Activated T-helper 9 cell treated with anti-CD3 and anti-CD28 coated beads, Interleukin-2, amount 50 U/mL, for 16 hours (primary cell): ENCODE results near the gene JUNB.
"Not testable (repeated sequence)": the region's sequence is repeated elsewhere in the genome, so short reads cannot be mapped to it uniquely, and the experiment has no call there.

Experiments used
- DNase-seq: peaks from one replicate; pipeline ENCODE4 v3.0.0-alpha.2; 2020; ENCODE audit warnings: low read depth

Gene JUNB

DNA sequence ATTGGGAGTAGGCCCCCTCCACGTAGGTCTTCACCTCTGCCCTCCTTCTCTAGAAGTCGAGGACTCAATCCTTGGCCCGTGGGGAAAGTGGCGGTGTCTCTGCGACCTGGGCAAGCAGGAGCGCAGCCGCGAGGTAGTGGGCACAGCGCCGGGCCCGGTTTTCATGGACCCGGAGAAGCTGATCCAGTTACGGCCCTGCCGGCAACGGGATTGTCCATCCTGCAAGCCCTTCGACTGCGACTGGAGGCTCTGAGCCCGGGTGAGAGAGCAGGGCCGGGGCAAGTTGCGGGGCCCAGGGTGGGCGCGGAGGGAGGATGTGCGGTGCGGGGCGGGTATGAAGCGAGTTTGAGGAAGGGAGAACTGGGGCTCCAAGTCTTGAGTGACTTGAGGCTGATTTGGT, 12.8 kb downstream of the JUNB start:
- DNase-seq: no peak

DNA sequence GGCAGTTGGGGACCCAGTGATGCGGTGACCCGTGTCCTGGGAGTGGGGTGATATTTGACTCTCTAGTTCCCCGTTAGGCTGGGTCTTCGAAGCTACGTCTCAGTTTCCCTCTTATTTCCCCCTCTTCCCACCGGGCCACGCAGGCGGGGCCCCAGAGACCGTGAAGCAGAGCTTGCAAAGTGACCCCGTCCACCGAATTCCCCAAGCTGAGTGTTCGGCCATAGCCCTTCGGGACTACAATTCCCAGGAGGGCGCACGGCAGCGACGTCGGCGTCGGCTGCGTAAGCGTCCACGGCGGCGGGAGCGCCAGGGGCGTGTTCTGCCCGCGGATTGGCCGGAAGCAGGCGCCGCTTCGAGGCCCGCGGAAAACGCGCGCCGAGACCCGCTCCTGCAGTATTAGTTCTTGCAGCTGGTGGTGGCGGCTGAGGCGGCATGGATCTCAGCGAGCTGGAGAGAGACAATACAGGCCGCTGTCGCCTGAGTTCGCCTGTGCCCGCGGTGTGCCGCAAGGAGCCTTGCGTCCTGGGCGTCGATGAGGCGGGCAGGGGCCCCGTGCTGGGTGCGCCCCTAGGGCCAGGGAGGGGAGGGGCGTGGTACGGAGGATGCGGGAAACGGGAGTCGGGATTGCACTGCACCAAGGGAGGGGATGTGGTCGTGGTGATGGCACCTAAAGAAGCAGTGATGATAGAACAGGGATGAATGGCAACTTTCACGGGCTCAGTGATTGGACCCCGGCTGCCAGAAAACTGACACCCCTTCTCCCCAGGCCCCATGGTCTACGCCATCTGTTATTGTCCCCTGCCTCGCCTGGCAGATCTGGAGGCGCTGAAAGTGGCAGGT, 15.2 kb downstream of the JUNB start, which contains the start of gene RNASEH2A:
Gene RNASEH2A (plus strand): TSS at position 343 of the 840 bp plus-strand sequence. CDS start 90 bp downstream, at position 433.
- DNase-seq: peak; percentile 80

DNA sequence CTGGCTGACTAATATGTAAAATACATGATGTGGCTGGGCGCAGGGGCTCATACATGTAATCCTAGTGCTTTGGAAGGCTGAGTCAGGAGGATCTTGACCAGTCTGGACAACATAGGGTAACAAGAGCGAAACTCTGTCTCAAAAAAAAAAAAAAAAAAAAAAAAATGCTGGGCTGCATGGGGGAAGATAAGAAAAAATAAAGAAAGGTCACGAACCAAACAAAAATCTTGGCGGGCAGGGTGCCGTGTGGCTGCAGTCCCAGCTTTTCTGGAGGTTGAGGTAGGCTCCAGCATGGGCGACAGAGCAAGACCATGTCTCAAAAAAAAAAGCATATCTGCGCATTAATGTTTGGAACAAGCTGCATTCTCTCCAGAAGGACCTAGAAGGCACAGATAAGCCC, 23.8 kb downstream of the JUNB start:
- no peak for DNase-seq

DNA sequence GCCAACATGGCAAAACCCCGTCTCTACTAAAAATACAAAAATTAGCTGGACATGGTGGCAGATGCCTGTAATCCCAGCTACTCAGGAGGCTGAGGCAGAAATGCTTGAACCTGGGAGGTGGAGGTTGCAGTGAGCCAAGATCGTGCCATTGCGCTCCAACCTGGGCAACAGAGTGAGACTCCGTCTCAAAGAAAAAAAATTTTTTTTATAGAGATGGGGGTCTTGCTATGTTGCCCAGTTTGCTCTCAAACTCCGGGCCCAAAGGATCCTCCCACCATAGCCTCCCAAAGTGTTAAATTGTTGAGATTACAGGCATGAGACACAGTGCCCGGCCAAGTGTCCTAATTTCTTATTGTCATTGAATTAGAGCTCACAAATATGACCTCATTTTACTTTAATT, 25.9 kb downstream of the JUNB start:
- not testable (repeated sequence) for DNase-seq

DNA sequence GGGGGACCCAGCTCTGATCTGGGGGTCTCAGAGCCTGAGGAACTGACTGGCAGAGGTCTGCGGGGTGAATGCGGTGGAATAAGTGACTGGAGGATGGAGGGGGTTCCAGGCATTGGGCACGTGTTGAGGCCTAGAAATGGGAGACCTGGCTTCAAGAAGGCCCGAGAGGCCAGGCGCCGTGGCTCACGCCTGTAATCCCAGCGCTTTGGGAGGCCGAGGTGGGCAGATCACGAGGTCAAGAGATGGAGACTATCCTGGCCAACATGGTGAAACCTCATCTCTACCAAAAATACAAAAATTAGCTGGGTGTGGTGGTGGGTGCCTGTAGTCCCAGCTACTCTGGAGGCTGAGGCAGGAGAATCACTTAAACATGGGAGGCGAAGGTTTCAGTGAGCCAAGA, 26.5 kb downstream of the JUNB start:
- DNase-seq: not testable (repeated sequence)

DNA sequence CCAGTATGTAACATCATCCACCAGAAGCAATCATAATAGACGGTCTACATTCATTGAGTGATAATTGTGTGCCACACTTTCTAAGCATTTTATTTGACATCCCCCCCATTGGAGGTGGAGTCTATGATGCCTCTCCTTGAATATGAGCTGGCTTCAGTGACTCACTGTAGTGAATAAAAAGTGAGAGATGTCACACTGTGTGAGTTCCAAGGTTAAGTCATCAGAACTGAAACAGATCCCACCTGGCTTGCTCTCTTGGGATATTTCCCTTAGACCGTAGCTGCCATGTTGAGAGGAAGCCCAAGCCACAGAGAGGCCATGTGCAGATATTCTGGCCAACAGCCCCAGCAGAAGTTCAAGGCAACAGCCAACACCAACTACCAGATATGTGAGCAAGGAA, 30.5 kb downstream of the JUNB start:
- DNase-seq: no peak

DNA sequence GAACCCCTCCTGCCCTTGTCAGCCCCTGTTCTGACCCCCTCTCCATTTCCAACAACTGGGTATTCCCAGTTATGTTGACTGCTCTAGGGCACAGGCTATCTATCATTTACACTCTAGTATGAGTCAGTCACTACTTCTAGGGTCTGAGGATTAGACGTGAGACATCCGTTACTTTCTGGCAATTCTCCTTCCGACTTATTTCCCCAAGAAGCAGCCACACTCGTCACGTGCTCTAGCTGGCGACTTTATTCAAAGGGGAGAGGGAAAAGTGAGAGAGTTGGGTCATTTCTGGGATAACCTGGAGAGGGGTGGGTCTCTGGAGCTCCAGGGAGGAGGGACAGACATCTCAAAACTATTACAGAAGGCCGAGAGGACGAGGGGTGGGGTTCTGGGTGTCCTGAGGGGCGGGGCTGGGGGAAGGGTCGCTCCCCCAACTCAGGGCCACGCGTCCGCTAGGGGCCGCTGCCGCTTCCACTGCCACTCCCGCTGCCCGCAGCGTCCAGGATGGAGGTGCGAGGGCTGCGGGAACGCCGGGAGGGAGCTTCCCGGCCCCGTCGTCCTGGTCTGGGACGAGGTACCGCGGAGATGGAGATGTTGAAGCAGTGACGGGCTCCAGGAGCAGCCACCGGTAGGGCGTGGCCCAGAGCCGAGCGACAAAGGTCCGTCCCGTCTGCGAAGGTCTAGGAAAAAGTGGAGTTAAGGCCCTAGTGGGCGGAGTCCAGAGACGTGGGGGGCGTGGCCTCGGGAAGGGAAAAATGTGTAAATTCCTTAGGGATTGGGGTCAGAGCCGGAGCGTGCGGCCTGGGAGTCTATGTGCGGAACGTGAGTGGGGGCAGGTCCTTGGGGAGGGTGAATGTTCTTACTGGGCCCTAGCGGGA, 34.2 kb downstream of the JUNB start:
- DNase-seq: no peak

DNA sequence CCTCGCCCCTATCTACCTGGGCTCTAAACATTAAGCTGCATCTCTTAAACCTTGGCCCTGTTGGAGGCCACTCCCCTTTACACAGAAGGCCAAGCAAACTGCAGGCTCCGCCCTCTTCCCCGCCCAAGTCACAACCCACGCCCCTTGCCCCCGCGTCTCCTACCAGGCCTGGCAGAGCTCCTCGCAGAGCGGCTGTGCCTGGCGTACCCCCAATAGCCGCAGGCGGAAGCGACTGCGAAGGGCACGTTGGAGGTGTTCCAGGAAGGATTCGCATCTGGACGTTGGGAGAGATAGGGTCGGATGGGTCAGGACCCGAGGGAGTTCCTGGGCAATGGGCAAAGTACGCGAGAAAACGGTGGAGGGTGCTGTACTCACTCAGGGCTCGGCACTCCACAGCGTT, 37.2 kb downstream of the JUNB start:
- no peak for DNase-seq

DNA sequence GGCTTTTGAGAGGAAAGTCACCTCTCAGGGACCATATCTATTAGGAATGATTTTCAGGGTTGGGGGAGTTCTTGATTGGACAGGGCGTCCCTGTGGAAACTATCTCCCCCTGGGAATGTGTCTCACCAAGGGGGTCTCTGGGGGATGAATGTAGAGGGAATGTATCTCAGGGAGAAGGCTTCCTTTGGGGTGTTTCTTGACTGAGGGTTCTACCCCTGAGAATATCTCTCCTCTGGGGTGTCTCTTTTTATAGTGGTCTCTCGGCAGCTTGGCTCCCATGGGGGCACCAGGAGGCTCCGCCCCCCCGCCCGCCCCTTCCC, 42.1 kb downstream of the JUNB start:
- DNase-seq: no peak

DNA sequence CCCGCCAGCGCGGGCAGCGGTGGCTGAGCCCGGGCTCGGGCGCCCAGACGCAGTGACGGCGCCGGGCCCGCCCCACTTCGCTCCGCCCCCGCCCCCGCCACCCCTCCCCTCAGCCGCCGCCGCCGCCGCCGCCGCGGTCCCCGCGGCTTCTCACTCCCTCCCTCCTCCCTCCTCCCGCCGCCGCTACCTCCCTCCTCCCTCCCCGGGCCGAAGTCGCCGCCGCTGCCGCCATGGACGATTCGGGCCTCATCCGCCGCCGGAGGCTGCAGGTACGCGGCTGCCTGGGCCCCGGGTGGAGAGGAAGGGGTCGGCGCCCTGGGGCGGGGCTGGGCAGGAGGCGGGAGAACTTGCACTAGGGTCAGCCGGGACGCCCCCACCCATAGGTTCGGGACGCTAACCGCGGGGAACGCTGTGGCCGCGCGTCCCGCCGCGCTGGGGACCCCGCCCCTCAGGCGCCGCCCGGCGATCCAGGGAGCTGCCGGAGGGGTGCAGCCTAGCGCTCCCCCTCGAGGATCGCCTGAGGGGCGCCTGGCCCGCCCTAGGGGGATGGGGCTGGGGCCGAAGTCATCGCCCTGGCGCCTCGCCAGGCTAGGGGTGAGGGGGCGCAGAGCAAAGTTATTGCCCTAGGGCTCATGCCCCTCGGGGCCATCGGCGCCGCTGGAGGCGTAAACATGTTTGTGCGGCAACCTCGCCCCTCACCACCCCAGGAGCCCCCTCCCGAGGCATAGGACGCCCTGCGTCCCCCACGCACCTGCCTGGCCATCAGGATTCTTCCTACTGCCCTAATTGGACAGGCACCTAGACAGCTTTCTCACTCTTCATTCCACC, 42.7 kb downstream of the JUNB start:
- DNase-seq: no peak

DNA sequence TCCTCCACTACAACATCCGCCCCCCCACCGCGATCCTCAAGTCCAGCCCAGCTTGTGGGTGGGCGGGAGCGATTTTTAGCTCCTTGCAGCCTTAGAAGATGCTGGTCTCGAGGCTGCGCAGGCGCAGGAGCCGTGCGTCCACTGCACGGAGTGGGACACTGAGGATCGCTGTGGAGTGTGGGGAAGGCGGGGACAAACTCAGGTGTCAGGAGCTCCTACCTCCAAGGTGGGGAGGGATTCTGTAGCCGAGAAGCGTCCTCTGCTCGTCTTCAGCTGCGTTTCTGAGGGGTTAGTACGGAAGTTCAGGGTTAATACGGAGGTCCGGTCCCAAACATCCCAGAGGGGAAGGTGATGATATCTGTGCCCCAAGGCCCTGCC, 43.3 kb downstream of the JUNB start, which contains the start of gene RTBDN:
Gene RTBDN (minus strand): TSS at position 14 of the 378 bp plus-strand sequence. CDS start 4,600 bp downstream, outside the sequence.
- no peak for DNase-seq

DNA sequence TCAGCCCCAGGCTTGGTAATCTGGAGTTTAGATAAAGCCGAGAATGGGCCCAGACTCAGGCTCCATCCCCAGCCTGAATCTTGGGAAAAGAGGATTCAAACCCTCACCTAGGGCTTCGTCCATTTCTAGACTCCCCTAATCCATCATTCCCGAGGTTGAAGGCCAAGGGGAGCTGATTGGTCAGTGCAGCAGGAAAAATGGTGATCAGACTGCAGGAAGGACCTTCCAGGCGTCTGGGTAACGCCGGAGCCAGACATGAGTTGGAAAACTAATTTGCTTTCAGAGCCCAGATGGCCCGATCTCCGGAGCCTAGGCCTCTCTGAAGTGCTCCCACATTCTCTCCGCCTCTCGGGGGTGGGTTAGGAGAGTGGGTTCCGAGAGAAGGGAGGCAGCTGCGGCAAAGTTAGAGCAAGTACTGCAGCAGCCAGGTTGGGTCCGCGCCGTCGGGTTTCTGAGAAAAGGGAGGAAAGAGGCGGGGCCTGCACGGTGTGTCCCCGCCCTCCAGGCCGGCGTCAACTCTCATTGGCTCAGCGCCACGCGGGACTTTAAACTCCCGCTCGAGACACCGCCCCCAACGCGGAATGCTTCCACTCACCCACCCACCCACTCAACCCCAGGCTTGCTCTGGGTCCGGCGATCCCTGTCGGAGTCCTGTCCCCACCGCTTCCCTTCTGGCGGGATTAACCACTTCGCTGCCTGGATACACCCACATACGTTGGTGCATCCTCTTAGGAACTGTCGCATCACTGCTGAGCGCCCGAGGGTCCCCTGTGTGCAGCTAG, 43.9 kb downstream of the JUNB start:
- no peak for DNase-seq

DNA sequence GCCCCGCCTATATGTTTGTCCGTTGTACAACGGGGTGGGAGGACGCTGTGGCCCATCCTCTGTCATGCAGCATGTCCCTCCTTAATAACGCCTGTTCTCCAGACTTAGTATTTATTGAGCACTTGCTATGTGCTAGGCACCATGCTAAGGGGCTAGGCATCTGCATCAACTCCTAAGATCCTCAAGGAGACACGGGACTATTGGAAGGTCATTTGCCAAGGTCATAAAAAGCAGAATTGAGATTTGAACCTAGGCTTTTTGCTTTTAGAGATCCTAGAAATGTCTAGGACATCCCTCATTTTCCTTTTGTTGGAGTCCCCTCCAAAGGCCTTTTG, 45.2 kb downstream of the JUNB start:
- DNase-seq: no peak

DNA sequence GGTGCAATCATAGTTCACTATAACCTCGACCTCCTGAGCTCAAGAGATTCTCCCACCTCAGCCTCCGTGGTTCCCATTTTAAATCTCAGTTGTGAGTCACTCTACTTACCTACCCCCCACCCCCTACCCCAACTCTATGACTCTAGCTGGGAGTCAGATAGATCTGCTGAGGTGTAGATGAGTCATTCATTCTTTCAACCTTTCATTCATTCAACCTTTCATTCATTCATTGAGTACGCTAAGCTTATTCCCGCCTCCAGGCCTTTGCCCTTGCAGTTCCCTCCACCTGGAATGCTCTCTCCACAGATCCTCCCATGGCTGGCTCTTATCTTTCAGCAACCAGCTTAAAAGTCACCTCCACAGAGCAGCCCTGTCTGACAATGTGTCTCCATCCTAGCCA, 45.9 kb downstream of the JUNB start:
- no peak for DNase-seq

DNA sequence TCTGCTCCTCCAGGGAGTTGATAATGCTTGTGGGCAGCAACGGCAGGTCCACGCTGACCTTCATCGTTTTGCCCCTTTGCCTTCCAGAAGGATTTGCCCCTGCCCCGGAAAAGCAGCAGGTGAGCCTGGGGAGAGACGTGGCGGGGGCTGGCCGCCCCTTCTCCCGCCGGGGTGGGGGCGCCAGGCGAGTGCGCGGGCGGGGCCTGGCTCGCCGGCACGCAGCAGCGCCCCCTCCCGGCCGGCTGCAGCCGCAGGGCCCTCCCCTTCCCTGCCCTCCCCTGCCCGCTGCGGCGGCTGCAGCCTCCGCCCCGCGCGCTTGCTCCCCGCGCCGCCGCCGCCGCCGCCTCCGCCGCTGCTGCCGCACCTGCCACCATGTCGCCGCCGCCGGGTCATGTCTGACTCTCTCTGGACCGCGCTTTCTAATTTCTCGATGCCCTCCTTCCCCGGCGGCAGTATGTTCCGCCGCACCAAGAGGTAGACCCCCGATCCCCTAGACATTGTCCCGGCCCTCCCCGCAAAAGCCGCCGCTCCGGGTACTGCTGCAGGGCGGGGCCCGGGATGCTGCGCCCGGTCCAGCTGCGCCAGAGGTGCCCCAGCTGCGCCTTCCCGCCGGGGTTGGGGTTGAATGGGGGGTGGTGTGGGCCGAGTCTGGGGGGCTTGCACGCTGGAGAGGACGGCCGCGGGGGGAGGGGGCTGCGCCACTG, 47.0 kb downstream of the JUNB start, which contains the start of gene MAST1:
Gene MAST1 (plus strand): TSS at position 334 of the 704 bp plus-strand sequence. CDS start 58 bp downstream, at position 392.
- DNase-seq: no peak

DNA sequence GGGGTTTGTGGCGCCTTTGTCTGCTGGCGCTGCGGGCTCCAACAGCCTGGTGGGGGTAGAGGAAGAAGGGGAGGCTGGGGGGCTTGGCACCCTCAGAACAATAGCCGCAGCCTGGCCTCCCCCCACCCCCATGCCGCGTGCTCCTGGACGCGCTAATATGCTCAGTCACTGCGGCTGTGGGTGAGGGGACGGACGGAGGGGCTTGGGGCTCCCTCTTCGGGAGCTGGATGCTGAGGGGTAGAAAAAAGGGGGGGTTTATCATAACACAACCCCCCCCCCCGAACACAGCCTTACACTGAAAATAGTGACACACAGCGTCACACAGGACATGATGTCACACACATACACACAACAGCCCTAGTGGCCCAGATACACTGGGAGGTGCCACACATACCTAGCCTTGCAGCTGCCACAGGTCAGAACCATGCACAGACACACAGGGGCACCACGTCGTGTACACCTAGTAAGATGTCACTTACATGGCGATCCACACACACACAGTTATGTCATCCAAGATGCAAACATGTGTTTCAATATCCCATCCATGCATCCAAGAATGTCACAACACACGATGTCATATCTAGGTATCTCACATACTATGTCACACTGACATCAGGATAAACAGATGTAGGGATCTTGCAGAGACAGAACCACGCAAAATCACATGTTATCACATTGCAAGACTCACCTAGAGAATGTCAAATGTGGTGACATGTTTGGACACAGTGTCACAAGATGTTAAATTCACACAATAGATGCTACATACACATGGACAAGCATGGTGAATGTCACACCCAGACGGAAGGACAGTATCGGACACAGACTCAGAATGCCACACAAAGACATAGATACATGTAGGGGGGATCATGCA, 47.8 kb downstream of the JUNB start:
- DNase-seq: no peak

DNA sequence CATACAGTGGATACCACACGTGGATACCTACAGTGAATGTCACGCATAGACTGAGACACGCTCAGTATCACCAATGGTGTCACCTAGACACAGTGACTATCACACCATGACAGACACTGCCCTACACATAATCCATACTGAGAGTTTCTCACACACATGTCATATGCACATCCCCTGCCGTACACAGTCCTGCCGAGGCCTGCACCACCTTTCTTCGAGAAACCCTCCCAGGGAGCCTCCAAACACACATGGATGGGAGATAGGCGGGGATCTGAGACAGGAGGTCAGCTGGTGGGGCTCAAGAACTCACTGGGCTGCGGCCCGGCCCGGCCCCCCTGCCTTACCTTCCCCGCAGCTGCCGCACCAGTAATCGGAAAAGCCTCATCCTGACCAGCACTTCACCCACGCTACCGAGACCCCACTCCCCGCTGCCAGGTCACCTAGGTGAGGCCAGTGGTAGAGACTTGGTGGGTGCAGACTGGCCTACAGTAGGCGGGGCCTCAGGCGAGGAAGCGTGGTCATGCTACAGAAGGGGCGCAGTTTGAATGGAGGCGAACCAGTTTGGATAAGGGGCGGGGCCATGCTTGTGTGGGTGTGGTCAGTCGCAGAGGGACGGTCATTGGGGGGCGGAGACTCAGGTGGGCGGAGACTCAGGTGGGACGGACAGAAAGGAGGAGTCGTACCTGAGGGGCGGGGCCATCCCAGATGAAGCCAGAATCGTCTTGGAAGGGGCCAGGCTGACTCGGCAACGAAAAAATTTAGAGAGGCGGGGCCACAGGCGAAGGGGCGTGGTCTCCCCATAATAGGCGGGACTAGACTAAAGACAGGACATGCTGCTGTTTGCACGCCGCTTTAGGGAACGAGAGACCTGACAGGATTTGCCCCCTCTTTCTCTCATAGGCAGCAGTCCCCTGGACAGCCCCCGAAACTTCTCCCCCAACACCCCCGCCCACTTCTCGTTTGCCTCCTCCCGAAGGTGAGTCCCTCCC, 49.1 kb downstream of the JUNB start:
- no peak for DNase-seq

DNA sequence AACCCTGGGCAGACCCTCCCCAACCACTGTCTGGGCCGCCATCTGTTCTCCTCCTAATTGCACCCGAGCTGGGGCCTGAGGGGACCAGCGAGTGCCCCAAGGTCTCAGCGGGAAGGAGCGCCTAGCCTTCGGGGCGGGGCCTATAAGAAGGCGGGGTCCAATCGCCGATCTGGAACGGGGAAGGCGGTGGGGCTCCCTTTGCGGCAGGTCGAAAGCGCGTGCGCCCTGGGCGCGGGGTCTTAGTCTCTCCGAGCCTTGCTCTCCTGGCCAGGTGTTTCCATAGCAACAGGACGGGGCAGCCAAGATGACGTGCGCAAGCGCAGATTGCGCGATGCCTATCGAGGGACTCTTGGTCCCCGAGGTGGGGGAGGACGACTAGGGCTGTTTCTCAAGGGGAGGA, 49.8 kb downstream of the JUNB start:
- DNase-seq: no peak

DNA sequence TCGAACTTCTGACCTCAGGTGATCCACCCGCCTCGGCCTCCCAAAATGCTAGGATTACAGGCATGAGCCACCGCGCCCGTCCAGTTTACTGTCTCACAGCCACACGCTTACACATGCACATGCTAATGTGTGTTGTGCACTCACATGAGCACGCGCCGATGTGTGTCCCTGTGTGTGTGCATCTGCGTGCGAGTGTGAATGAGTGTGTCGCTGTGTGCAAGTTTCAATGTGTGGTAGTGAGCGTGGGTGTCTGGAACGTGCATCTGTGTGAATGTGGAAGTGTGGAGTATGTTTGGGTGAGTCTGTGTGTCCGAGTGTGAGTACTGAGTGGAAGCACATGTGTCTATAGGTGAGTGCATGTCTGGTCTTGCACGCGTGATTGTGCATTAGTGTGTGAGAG, 51.2 kb downstream of the JUNB start:
- DNase-seq: no peak
